Stimulated activated CD4-positive, alpha-beta T cell treated with anti-CD3 and anti-CD28 coated beads, Interleukin-1b, Interleukin-23, amount 100 ng/mL, for 4 hours (primary cell): ENCODE measurements around the gene MAP1B.
"Not testable (repeated sequence)": the region's sequence is repeated elsewhere in the genome, so short reads cannot be mapped to it uniquely, and the experiment has no call there.

ENCODE experiments used
- DNase-seq, 2 donors: peaks; one replicate each; pipeline ENCODE4 v3.0.0-alpha.2; 2020; ENCODE audit warnings: low read depth in 2 of 2

The MAP1B gene

DNA sequence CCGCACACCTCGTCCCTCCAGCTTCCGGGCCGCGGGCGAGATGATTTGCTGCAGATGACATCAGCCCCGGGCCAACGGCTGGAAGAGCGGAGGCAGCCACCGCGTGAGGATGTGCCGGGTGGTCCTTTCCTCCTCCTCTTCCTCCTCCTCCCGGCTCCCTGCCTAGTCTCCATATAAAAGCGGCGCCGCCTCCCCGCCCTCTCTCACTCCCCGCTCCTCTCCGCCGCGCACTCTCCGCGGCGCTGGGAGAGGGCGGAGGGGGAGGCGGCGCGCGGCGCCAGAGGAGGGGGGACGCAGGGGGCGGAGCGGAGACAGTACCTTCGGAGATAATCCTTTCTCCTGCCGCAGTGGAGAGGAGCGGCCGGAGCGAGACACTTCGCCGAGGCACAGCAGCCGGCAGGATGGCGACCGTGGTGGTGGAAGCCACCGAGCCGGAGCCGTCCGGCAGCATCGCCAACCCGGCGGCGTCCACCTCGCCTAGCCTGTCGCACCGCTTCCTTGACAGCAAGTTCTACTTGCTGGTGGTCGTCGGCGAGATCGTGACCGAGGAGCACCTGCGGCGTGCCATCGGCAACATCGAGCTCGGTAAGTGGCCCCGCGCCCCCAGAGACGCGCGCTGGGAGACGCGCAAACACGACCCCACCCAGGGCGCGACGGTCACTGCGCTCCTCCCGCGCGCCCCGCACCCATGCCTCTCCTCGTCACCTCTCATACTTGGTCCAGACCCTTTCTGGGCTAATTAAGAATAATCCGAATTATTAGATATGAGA is at the start of gene MAP1B:
Gene MAP1B, plus strand, starts transcription at position 345 of the 770 bp plus-strand sequence. Its CDS starts 57 bp downstream, at position 402.
- no peak for DNase-seq

DNA sequence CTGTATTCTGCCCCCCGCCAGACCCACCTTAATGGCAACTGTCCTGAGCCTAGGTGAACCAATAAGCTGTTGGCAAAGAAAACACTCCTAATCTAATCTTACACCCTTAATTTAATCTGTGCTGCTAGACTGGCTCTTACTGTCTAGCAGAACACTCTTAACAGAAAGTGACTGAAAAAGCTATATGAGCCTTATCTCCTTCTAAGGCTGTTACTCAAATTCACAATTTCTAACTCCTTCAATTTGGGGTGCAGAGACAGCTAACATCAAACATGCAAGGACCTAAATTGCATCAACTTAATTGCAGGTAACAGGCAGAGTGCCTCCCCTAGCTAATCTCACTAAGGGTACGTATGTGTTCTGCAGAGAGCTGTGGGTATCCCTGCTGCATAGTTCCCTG is 49.5 kb upstream of the MAP1B start:
- DNase-seq = no peak

DNA sequence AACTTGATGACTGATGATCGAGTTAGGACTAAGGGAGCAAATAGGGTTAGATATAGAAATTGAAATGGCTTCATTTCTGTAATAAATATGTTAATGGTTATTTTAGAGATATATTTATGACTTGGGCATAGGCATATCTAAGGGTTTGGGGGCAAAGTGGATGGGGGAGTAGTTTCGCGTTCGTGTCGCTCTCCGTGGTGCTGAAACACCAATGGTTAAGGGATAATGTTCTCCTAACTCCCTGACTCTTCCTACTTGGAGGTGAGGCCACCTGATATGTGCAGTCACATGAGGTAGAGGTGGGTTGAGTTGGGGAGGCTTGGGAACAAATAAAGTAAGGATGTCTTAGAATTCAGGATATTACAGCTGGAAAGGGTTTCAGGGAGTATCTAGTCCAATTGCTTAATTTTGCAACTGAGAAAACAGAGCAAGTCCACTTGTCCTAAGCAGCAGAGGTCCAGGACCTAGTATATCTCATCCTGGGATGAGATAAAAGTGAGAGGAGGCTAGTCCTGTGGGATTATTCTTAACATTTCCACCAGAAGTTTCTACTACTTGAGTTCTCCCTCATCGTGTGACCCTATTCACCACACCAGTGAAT is 44.0 kb upstream of the MAP1B start:
- DNase-seq = no peak

DNA sequence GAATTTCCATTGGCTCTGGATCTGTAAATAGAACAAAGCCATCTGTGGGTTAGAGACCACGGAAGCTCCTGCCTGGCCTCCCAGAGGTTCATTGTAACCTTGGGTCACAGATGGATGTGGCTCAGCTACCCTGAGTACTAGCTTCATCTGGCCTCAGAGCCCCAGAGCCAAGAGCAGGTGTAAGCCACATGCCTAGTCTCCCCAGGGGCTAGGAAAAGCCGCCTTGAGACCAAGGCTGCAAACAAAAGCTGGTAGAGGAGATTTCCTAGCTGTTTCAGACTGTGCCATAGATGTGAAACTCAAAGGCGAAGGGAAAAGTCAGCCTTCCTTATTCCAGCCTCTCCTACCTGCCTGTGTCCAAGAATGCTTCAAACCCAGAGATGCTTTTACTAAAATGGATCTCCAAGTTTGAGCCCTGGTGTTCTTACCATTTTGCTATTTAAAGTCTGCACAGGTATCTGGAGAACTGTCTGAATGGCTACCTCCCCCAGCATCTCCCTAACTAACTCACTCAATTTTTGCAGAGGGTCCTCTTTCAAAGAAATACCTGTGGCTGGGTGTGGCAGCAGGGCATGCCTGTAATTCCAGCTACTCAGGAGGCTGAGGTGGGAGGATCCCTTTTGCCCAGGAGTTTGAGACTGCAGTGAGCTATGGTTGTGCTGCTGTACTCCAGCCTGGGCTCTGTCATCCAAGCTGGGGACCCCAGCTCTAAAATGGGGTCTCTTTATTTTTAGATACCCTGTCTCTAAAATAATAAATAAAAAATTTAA is 42.3 kb upstream of the MAP1B start:
- no peak for DNase-seq

DNA sequence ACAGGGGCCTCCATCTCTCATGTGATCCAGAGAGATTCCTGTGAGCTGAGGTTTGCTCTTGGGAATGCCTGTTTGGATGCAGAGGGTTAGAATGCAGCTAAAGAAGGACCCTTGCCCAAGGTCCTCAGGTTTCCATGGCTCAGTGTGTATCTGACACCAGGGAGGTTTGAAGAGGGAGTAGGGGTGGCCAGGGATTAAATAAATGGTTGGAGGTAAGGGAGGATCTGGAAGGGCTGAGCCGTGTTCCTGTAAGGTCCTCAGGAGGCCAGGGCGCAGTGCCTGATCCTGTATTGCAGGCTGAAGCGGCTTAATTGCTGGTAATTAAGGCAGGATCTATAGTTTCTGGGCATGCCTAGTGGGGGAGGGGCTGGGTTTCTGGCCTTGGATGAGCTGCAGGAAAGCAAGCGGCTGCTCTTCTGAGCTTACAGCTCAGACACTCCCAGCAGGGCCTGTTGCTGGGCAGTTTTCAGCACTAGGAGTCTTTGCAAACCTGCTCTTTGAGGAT is 41.5 kb upstream of the MAP1B start:
- no peak for DNase-seq

DNA sequence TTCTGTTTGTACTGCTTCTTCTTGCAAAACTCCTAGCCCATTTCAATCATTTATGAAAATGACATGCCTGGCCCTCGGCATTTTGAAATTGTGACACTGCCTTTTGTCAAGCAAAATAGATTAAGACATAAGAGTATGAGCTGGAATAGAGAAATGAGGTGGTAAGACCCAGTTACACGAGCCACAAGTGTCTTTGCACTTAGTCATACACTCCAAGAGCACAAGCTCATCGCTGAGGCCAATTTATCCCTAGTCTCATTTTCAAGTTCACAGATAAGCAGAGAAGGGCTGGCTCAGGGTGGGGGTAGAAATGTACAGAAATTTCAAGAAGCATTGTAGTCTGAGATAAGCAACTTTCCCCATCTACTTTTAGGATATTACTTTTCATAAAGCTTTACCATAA is 40.6 kb upstream of the MAP1B start:
- DNase-seq = no peak

DNA sequence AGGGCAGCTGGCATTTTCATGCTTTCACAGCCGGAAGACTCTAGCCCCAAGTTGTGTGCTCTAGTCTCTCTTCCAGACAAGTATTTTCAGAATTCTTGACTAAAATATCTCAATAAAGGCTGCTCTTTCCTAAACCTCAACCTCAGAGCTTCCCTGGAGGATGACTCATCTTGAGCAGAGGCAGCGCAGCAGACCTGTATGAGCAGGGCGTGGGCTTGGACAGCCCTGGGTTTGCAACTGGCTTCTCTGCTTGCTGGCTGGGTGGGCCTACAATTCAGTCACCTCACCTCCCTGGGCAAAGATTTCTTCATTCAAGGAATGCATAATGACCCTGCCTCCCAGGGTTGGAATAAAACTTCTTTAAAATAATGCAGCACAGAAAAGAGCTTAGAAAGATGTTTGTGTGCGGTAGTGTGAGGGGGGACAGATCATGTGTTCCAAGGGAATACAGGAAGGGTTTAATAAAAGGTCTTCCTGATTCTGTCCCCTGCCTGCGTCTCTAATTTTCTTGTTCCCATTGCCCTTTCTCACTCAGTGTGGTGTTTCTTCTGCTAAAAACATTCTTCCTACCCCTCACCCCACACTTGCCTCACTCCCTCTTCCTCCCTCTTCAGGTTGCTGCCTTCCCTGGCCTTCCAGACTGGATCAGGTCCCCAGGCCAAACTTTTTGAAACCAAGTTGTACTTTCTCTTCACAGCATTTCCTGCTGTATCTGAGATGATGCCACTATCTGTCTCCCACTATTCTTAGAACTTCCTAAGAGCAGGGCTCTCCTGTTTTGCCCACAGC is 39.4 kb upstream of the MAP1B start:
- DNase-seq = no peak

DNA sequence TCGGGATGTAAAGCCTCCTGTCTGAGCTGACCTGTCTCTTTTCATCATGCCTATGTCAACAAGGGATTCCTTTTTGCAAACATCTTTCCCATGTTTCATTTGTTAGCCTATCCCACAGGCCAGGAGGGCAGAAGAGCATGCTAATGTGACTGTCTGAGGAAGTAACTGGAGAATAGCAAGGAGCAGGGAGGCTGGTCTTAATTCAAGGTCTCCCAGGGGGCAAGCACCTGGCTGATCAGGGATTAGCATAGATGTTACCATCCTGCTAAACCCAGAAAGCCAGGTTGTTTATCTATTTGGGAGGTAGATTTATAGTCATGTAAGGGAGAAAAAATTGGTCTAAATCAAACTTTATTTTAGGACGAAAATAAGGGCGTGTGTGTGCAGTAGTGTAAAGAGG is 36.7 kb upstream of the MAP1B start:
- DNase-seq = no peak

DNA sequence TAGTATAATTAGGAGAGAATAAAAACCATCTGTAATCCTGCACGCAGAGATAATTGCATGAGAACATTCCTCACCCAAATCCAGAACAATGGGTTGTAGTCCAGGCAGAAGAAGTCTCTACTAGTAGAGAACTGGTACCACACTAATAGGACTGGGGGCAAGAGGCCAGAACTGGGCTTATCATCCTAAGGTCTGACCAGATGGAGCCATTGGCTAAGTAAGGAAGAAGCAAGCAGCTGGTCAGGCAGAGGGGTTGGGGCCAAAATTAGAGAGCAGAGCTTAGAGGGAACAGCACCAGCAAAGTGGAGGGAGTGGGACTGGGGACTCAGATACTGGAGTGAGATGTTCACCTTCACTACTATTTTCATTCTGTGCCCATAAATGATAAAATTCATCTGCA is 35.4 kb upstream of the MAP1B start:
- DNase-seq = no peak

DNA sequence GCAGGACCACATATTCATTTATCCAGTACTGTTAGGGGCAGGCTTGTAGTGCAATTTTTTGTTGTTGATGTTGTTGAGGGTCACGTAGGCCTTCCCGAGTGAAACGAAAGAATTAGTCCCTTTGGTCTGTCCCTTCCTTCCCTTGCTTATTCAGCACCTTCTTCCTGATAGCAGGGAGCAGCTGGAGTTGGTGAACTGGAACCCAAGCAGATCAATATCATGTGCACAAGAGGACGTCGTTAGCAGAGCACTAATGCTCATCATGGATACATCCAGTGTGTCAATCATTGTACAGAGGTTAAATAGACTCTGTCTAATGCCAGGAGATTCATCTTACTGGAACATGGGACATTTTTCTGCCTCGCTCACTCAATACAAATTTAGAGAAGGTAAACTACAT is 33.0 kb upstream of the MAP1B start:
- no peak for DNase-seq

DNA sequence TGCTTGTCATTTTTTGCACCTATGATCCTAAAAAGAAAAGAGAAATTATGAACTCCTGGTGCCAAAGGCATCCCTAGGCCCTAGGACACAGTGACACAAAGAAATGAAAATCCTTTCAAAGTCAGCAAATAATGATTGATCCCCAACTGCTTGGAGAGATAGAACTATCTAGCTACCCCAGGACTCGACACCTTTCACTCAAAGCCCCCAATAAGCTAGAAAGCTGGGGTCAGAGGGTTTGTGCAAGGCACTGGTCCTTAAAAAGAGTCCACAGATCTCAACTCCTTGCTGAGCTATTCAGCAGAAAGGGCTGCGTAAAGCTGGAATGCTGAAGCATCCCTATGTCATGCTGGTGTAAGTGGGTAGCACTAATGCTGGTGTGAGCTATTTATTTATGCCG is 31.8 kb upstream of the MAP1B start:
- DNase-seq = no peak

DNA sequence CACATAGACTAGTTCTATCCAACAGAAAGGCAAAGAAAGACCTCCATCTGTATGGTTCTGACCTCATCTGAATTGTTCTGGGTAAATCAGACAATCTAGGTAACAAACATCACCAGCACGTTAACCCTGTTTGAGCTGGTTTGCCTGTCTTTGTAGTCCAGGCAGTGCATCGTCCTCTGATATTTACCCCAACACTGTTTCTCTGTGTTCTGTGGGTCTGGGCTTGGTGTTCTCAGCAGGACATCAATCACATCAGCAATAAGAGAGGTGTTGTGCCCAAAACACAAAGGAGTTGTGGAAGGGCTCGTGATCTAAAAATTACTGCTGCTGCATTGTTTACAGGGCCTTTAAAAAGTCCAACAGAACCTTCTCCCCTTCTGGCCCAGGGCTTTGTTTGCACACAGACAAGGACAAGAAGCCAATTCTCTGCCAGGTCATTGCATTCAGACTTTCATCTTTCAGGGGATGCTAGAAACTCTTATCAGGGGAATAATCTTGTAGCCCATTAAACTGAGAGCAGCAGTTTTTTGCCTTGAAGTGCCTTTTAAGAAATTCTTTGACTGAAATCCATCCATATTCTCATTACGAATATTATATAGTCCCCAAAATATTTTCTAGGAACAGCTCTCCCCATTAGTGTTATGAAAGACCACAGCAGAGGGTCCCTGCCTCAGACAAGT is 30.5 kb upstream of the MAP1B start:
- no peak for DNase-seq

DNA sequence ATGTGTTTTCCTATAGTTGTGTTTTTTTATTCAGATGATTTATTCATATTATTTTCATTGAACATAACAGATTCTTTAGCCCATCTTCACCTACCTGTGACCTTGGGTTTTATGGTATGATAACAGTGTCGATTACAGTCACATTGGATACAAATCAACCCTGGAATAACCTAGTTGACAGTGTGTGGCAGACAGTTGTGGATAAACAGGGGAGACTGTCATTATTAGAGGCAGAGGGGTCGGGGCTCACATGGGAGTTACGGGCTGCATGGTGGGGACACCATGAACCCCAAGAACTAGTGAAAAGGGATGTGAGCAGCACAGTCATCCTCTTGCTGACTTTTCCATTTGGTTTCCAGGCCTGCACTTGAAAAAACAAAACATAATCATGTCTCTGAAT is 29.9 kb upstream of the MAP1B start:
- DNase-seq = no peak

DNA sequence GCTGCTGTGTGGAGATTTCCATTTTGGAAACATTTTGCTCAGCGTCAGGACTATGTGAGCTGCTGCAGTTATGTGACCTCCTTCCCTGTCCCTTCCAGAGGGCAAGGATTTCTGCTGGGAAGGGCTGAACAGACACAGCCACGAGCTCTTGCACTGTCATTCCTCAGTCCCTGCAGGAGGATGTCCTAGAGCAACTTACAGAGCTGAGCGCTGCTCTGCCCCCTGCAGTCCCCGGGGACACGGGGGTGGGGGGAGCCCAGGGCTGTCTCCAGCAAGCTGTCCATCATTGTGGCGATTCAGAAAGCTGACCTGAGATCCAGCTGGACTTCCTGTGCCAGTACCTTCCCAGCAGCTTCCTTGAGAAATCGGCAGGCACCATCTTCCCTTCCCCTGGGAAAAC is 28.0 kb upstream of the MAP1B start:
- no peak for DNase-seq

DNA sequence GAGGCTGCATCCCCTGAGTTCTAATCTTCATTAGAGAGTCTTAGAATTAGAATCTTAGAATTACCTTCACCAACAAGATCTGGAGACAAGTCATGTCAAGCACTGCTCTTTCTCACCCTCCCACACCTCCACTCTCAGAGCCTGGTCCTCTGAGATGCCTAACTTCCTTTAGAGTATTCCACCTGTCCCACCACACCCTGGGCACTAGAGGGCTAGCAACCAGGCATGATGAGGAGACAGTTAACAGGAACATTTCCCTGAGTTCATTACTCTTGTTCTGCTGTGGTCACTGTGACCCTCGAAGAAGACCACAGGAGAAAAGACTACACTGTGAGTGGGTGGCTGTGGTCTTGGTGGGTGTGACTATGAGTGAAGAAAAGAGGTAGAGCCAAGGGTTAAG is 25.2 kb upstream of the MAP1B start:
- no peak for DNase-seq

DNA sequence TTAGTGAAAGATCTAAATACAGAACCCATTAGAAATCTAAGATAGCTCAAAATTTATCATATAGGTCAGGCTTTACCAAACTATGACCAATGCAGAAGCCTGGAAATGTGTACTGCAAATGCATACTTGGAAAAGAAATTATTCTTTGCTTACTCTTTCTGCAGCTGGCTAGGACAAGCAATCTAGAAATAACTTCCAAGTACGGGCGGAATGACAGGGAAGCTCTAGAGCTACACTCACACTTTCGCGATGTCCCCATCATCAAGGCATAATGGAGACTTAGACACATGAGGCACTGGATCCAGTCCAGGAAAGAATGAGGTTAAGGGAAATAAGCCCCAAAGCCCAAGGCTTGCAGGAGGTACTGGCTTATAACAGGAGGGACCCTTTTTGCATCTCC is 22.4 kb upstream of the MAP1B start:
- DNase-seq = no peak

DNA sequence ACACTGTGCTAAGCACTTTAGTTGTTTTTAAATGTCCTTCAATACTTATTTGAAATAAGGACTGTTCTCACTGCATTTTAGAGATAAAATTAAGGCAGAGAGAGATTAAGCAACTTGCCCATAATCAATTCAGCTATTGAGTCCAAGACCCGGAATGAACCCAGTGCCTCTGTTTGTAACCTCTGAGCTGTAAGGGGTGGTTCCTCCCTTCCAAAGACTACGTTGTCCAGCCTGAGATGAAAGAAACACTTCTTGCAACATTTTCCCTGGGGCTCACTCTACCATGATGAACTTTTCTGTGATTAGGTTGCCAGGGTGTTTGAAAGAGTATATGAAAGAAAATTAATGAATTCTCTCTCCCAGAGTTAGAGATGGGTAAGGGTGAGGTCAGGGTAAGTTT is 22.0 kb upstream of the MAP1B start:
- DNase-seq = no peak

DNA sequence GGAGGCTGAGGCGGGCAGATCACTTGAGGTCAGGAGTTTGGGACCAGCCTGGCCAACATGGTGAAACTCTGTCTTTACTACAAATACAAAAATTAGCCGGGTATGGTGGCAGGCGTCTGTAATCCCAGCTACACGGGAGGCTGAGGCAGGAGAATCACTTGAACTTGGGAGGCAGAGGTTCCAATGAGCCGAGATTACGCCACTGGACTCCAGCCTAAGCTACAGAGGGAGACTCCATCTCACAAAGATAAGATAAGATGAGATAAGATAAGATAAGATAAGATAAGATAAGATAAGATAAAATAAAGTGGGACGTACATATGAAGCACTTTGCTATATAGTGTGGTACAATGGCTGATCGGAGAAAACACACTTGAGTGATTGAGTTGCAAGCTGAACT is 17.6 kb upstream of the MAP1B start:
- DNase-seq = not testable (repeated sequence)

DNA sequence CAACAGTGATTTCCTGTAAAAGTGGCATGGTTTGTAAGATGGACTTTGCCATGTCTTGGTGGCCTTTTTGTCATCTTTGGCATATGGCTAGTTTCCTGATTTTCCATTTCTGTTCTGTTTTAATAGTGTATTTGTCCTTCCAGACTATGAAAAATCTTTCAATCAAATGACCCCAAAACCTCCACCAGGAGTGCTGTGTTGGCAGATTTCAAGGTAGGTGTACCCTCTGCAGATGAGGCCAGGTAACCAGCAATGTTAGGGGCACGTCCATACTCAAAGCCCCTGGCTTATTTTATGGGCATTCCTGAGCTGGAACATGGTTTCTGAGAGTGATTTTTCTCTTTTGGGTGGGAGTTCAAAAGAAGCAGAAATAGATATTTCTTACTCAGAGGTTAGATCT is 15.2 kb upstream of the MAP1B start:
- no peak for DNase-seq

DNA sequence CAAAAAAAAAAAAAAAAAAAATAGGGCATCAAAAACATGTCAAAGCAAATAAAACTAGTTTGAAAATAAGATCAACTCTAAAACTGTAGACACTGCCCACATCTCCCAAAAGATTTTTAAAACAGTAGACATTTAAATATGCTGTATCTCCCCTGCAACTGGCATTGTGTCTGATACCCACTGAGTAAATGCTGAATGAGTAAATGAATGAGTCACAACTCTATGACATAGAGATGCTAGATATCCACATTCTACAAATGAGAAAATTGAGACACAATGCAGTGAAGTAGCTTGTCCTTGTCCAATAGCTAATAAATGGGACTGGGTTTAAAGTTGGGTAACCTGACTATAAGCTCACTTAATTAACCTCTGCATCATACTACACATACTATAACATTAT is 14.1 kb upstream of the MAP1B start:
- DNase-seq = no peak

DNA sequence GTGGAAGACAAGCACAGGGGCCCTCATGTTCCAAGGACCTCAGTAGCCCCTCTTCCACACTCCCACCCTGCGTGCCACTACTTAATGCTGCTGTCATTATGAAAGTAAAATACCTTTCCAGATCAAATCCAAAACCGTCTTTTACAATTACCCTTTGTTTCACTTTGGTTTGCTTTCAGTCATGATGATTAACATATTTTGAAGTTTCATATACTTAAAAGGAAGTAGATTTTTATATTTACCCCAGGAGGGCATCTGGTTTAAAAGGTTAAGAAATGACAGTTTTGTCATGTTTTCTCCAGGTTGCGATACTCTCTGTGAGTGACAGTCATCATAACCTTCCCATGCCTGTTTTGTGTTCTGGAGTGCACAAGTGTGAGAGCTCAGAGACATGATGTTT is 13.5 kb upstream of the MAP1B start:
- DNase-seq = no peak
